GM12875 (cell line): Measurements from ENCODE around the gene ARFGAP2.

Experiments
- H3K4me3 ChIP-seq: one replicate; pipeline ENCODE4 v1.5.1; 2011; ENCODE audit warnings: low read depth, low read length, control low read depth
- TF ChIP-seq, protein P1 (sequence below): IDR thresholded peaks from 2 replicates; pipeline ENCODE4 v1.5.1; 2011; ENCODE audit warnings: low read depth, mild to moderate bottlenecking, control low read depth, inconsistent platforms, low read length, moderate library complexity, borderline replicate concordance; ENCODE audit not compliant: insufficient read depth

Gene ARFGAP2

DNA sequence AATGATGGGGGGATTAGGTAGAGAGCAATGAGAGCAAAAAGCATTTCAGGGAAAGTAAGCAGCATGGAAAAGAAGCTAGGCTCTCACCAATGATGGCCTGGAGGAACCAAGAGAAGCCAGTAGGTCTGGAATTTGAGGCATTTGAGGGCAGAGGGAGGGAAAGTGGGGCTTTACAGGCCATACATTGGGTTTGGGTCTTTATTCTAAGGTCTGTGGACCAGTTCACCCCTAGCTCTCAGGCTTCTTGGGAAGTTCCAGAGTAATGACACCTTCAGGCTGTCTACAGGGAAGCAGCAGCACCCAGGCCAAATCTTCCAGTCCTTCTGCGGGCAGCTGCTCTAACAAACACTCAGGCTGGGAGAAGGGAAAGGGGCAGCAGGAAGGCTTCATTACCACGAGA is 29.4 kb downstream of the ARFGAP2 start:
- TF ChIP-seq, protein P1, sequence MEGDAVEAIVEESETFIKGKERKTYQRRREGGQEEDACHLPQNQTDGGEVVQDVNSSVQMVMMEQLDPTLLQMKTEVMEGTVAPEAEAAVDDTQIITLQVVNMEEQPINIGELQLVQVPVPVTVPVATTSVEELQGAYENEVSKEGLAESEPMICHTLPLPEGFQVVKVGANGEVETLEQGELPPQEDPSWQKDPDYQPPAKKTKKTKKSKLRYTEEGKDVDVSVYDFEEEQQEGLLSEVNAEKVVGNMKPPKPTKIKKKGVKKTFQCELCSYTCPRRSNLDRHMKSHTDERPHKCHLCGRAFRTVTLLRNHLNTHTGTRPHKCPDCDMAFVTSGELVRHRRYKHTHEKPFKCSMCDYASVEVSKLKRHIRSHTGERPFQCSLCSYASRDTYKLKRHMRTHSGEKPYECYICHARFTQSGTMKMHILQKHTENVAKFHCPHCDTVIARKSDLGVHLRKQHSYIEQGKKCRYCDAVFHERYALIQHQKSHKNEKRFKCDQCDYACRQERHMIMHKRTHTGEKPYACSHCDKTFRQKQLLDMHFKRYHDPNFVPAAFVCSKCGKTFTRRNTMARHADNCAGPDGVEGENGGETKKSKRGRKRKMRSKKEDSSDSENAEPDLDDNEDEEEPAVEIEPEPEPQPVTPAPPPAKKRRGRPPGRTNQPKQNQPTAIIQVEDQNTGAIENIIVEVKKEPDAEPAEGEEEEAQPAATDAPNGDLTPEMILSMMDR: no peak
- H3K4me3 ChIP-seq: no peak overlapping the region

DNA sequence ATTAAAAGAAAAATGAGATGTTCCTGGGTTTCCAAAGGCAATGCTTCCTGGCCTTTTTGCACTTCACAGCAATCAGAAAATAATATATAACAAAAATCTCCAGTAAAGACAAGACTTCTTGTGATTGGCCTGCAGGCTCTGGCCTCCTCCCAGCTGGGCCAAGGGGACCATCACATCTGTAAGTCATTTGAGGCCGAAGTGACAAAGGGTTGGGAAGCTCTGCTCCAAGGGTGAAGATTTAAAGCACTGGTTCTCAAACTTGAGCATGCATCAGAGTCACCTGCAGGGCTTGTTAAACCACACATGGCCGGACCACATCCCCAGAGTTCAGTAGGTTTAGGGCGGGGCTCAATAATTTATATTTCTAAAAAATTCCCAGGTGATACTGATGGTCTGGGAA is 32.1 kb downstream of the ARFGAP2 start:
- no peak overlapping the region for H3K4me3 ChIP-seq
- TF ChIP-seq, protein P1: no peak

DNA sequence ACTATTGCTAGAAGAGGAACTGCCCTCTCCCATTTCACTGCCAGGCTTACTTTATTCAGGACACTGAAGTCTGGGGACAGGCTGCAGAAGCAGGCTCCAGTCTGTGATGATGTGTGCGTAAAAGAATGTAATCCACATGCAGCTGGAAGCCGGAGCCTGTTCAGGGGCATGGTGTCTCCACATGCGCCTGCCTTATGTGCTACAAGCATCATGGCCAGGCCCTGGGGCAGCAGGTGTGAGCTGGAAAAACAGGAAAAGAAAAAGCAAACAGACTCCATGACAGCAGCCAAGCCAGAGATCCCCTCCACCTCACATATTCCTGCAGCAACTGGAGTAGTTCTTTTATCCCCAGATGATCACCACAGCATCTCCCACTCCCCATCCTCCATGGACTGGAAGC is 33.4 kb downstream of the ARFGAP2 start:
- no peak overlapping the region for H3K4me3 ChIP-seq
- TF ChIP-seq, protein P1: no peak

DNA sequence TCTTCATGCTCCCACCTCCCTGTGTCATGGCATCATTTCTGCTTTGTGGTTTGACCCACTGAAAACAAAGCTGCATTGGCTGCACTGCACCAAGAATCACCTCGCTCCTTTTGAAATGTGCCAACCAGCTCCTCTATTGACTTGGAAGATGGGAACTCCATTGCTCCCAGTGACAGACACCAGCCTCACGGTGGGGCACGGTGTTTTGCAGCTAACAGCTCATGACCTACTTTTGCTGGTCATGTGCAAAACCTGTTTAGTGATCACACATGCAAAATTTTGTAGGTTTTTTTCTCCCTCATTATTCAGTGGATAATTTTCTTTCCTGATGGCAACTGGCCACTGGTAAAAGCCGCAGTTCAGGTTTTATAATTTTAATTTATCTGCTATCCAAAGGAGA is 36.8 kb downstream of the ARFGAP2 start:
- H3K4me3 ChIP-seq: no peak overlapping the region
- TF ChIP-seq, protein P1: no peak

DNA sequence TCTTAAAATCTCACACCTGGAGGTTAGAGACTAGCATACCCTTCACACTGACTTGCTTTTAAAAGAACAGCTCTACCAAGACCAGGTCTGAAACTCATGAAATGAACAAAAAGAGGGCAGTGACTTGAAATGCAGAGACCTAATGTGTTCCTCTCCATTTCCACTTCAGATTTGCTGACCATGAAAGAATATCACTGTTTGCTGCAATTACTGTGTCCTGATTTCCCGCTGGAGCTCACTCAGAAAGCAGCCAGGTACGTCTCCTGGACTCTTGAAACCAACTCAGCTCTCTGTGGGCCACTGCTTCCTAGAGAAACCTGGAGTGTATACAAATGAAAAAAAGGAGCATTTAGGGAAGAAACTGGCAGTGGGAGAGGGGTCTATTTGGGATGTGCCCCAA is 39.2 kb downstream of the ARFGAP2 start:
- no peak overlapping the region for H3K4me3 ChIP-seq
- TF ChIP-seq, protein P1: no peak

DNA sequence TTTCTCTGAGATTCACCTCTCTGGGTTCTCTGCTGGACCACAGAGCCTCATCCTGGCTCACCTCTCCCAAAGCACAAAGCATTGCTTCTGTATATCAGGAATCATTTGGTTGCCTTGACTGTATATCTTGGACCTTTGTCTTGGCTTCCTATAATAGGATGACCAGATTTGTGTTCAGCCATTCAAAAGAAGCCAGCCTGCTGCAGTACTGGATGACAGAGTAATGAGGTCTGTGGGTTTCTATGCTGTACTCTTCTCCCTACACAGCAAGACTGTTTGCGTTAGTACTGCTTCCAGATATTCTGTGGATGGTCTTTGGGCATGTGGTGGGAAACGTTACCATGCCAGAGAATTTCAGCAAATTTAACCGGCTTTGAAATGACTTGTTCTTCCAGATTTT is 39.8 kb downstream of the ARFGAP2 start:
- H3K4me3 ChIP-seq: no peak overlapping the region
- TF ChIP-seq, protein P1: no peak

DNA sequence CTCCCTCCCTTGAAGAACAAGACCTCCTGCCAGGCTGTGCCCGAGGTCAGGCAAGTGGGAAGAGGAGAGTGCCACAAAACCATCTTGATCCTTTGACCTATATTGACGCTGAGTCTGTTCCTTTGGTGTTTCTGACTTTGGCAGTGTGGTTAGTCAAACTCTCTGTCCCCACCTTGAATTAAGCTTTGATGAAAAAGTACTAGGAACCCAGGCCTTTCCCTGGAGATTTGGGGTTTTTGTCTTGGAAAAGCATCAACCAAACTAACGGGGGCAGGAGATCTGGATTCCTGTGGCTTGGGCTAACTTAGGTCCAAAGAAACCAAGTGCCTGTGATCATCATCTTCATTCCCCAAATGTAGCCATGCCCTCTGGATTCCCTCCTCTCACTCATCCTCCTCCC is 40.4 kb downstream of the ARFGAP2 start:
- H3K4me3 ChIP-seq: no peak overlapping the region
- TF ChIP-seq, protein P1: no peak
